Measurements from ENCODE around the gene SLC9A3. TPM values are rescaled to one million over a fixed set of nuclear protein-coding genes. Genes with fewer than 3 reads are reported as not detected.

The SLC9A3 gene
- total RNA-seq, 1 experiment from 2014 or later, result 1.5 TPM

- Histone ChIP-seq H3K27me3 (ENCODE audit: insufficient read depth, low read length) (no peaks in the 10 kb centered on the region), H3K9ac (ENCODE audit: low read length) (no peak overlapping the region), H3K79me2 (ENCODE audit: insufficient read depth, low read length) (no peaks in the 10 kb centered on the region), H3K9me3 (ENCODE audit: control insufficient read depth in 1 of 2, insufficient read depth in 1 of 2, low read depth in 1 of 2, low read length in 2 of 2) (no peaks in the 10 kb centered on the region; a peak in 1 of 4 replicates), H3K4me1 (ENCODE audit: control insufficient read depth in 1 of 2, insufficient read depth in 2 of 2, low read length in 2 of 2) (no peaks in the 10 kb centered on the region), H3K9me2 (ENCODE audit: insufficient read depth) (no peaks in the 10 kb centered on the region), H3K27ac (ENCODE audit: low read depth, low read length) (no peak overlapping the region), H4K20me1 (ENCODE audit: insufficient read depth) (no peaks in the 10 kb centered on the region), H3K4me2 (ENCODE audit: low read length) (no peak overlapping the region), H2AFZ (ENCODE audit: low read depth, low read length, poor library complexity, severe bottlenecking) (no peak overlapping the region), H3K36me3 (ENCODE audit: control insufficient read depth in 1 of 2, insufficient read depth in 2 of 2, low read length in 2 of 2) (no peaks in the 10 kb centered on the region), H3K4me3 (replicated peaks in 1 of 2; ENCODE audit: low read depth in 1 of 2, low read length in 2 of 2) (no peak overlapping the region)
- TF ChIP-seq EZH2 (IDR thresholded peaks at IDR 0.05), result no peak
- no peak for TF ChIP-seq ZNF274 (IDR thresholded peaks at IDR 0.05; ENCODE audit: low read depth, low read length)
- no peak for TF ChIP-seq MAX (IDR thresholded peaks at IDR 0.05)
- TF ChIP-seq ZBTB33 (IDR thresholded peaks at IDR 0.05; ENCODE audit: extremely low read depth, insufficient replicate concordance, low read length), result no peak
- TF ChIP-seq YY1 (IDR thresholded peaks at IDR 0.05; ENCODE audit: extremely low read depth, insufficient replicate concordance, low read depth, low read length), result no peak
- TF ChIP-seq ZFX (IDR thresholded peaks at IDR 0.05), result no peak
- TF ChIP-seq TCF7L2 (IDR thresholded peaks at IDR 0.05; ENCODE audit: borderline replicate concordance, extremely low read depth, insufficient read depth, insufficient read length), result no peak
- no peak for TF ChIP-seq ATF3 (IDR thresholded peaks at IDR 0.05)
- TF ChIP-seq CEBPB (IDR thresholded peaks at IDR 0.05; ENCODE audit: low read depth), result no peak
- no peak for TF ChIP-seq SRF (IDR thresholded peaks at IDR 0.05; ENCODE audit: low read depth)
- TF ChIP-seq FOSL1 (IDR thresholded peaks at IDR 0.05; ENCODE audit: low read depth), result no peak
- no peak for TF ChIP-seq EZH2phosphoT487 (IDR thresholded peaks at IDR 0.05; ENCODE audit: borderline replicate concordance)
- TF ChIP-seq POLR2AphosphoS5 (IDR thresholded peaks at IDR 0.05; ENCODE audit: low read depth, low read length), result no peak
- no peak for TF ChIP-seq POLR2A (IDR thresholded peaks at IDR 0.05; ENCODE audit: borderline replicate concordance, extremely low read depth, insufficient read depth, insufficient read length)
- TF ChIP-seq, protein P1, sequence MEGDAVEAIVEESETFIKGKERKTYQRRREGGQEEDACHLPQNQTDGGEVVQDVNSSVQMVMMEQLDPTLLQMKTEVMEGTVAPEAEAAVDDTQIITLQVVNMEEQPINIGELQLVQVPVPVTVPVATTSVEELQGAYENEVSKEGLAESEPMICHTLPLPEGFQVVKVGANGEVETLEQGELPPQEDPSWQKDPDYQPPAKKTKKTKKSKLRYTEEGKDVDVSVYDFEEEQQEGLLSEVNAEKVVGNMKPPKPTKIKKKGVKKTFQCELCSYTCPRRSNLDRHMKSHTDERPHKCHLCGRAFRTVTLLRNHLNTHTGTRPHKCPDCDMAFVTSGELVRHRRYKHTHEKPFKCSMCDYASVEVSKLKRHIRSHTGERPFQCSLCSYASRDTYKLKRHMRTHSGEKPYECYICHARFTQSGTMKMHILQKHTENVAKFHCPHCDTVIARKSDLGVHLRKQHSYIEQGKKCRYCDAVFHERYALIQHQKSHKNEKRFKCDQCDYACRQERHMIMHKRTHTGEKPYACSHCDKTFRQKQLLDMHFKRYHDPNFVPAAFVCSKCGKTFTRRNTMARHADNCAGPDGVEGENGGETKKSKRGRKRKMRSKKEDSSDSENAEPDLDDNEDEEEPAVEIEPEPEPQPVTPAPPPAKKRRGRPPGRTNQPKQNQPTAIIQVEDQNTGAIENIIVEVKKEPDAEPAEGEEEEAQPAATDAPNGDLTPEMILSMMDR (IDR thresholded peaks at IDR 0.05 in 2 of 3, conservative IDR thresholded peaks at IDR 0.05 in 1 of 3; ENCODE audit: borderline replicate concordance in 1 of 3, insufficient read depth in 1 of 3, low read depth in 2 of 3, low read length in 2 of 3), result no peak
- no peak for TF ChIP-seq SP1 (IDR thresholded peaks at IDR 0.05; ENCODE audit: low read depth)
- no peak for TF ChIP-seq CBX3 (IDR thresholded peaks at IDR 0.05; ENCODE audit: low read depth)
- TF ChIP-seq JUND (IDR thresholded peaks at IDR 0.05), result no peak
- no peak for TF ChIP-seq EGR1 (IDR thresholded peaks at IDR 0.05; ENCODE audit: low read depth)
- ChIA-PET CTCF (no interaction called here), RAD21 (ENCODE audit: low non-redundant PET in 1 of 2, low total read pairs in 2 of 2, uncharacterized antibody in 2 of 2, unreplicated experiment in 2 of 2) (no interaction called here), POLR2A (no interaction called here)
- no peak for ATAC-seq
- no peak for DNase-seq (ENCODE audit: low read depth, low spot score)
- no TSS peak for BruUV-seq (replicated peaks)
- intact Hi-C loops (cut with micrococcal nuclease), result no loop called here
Observed at GRCh38 chr5:570446-570845, 46.2 kb upstream of the SLC9A3 start.
